Measurements from ENCODE around the gene CEP85L.

CEP85L gene

GRCh38 chr6:118535176-118535844, 116.1 kb downstream of the CEP85L start:
- DNase-seq: no peak

- DNase-seq: no peak
Observed at GRCh38 chr6:118530942-118531341, 120.4 kb downstream of the CEP85L start.

GRCh38 chr6:118529756-118530155, 121.6 kb downstream of the CEP85L start:
- no peak for DNase-seq

- DNase-seq: no peak
Observed at GRCh38 chr6:118528129-118528528, 123.3 kb downstream of the CEP85L start.

- no peak for DNase-seq
Observed at GRCh38 chr6:118525913-118526780, 125.2 kb downstream of the CEP85L start.

- no peak for DNase-seq
Observed at GRCh38 chr6:118524686-118525085, 126.7 kb downstream of the CEP85L start.

GRCh38 chr6:118523216-118523615, 128.2 kb downstream of the CEP85L start:
- no peak for DNase-seq

GRCh38 chr6:118522422-118522821, 129.0 kb downstream of the CEP85L start:
- DNase-seq: no peak

GRCh38 chr6:118514689-118515088, 136.7 kb downstream of the CEP85L start:
- DNase-seq: no peak

GRCh38 chr6:118511930-118512715, 139.3 kb downstream of the CEP85L start:
- DNase-seq: no peak

- DNase-seq: peak; percentile 7
Observed at GRCh38 chr6:118509009-118509617, 142.3 kb downstream of the CEP85L start.

GRCh38 chr6:118507636-118508035, 143.8 kb downstream of the CEP85L start:
- no peak for DNase-seq

GRCh38 chr6:118506071-118506638, 145.2 kb downstream of the CEP85L start:
- no peak for DNase-seq

- DNase-seq: no peak
Observed at GRCh38 chr6:118505656-118506055, 145.7 kb downstream of the CEP85L start.

GRCh38 chr6:118504611-118505010, 146.8 kb downstream of the CEP85L start:
- no peak for DNase-seq

GRCh38 chr6:118502169-118502568, 149.2 kb downstream of the CEP85L start:
- DNase-seq: no peak

GRCh38 chr6:118501765-118502164, 149.6 kb downstream of the CEP85L start:
- DNase-seq: no peak

- DNase-seq: no peak
Observed at GRCh38 chr6:118501099-118501498, 150.3 kb downstream of the CEP85L start.

GRCh38 chr6:118500130-118501015, 151.0 kb downstream of the CEP85L start:
- DNase-seq: no peak

- no peak for DNase-seq
Observed at GRCh38 chr6:118495485-118496280, 155.7 kb downstream of the CEP85L start.

GRCh38 chr6:118494091-118494490, 157.3 kb downstream of the CEP85L start:
- DNase-seq: no peak
